ENCODE data around the gene ANGPTL3. TPM values are rescaled to one million over a fixed set of nuclear protein-coding genes. Genes with fewer than 3 reads are reported as not detected.

ANGPTL3 gene
- total and polyA plus RNA-seq, 2 of the 8 experiments (the other 6 are each of a cell fraction or from before 2014, with no cell fraction given), result not detected

- no peaks in the 10 kb centered on the region for H3K4me1 ChIP-seq (replicated peaks in 1 of 4; ENCODE audit: control insufficient read depth in 3 of 4, insufficient read depth in 4 of 4, low read length in 3 of 4)
- H3K79me1 ChIP-seq (ENCODE audit: low read depth, low read length), result no peaks in the 10 kb centered on the region
- no peak overlapping the region for H3K18ac ChIP-seq (ENCODE audit: extremely low read depth, low read length)
- H3K23me2 ChIP-seq (ENCODE audit: low read depth, low read length), result no peaks in the 10 kb centered on the region
- H3K14ac ChIP-seq (ENCODE audit: insufficient read length), result no peak overlapping the region
- H2AFZ ChIP-seq (ENCODE audit: low read length), result no peak overlapping the region
- FAIRE-seq, result no peak
- H3K36me3 ChIP-seq (ENCODE audit: control insufficient read depth in 2 of 4, insufficient read depth in 4 of 4, low read length in 3 of 4), result peaks cover 0 to 5% (median 0%) of the 10 kb centered on the region in 4 experiments; a peak in 1 of 8 replicates
- H3K4me3 ChIP-seq (ENCODE audit: extremely low read depth in 1 of 4, insufficient read depth in 2 of 4, low read depth in 3 of 4, low read length in 4 of 4), result no peak overlapping the region
- no peak overlapping the region for H2BK12ac ChIP-seq (ENCODE audit: low read depth, low read length)
- ChIA-PET POLR2A (ENCODE audit: partially characterized antibody) (no interaction called here), CTCF (ENCODE audit: partially characterized antibody) (no interaction called here)
- no peak overlapping the region for H2BK15ac ChIP-seq (ENCODE audit: low read length)
- H2BK20ac ChIP-seq (ENCODE audit: low read length), result no peak overlapping the region
- no peak overlapping the region for H3K56ac ChIP-seq (replicated peaks; ENCODE audit: insufficient read length, low read depth, low read length)
- H3K27ac ChIP-seq (ENCODE audit: low read depth, low read length), result no peak overlapping the region
- H4K20me1 ChIP-seq (replicated peaks in 1 of 2; ENCODE audit: control insufficient read depth in 1 of 2, insufficient read depth in 2 of 2, low read length in 2 of 2), result no peaks in the 10 kb centered on the region
- TF ChIP-seq CTBP2 (IDR thresholded peaks at IDR 0.05; ENCODE audit: borderline replicate concordance, insufficient read depth, insufficient read length, low read length), result no peak
- TF ChIP-seq SAP30 (IDR thresholded peaks at IDR 0.05; ENCODE audit: insufficient read depth, insufficient replicate concordance, low read length), result no peak
- no peak for TF ChIP-seq TCF12 (IDR thresholded peaks at IDR 0.05; ENCODE audit: low read depth, low read length)
- no peaks in the 10 kb centered on the region for H3K79me2 ChIP-seq (ENCODE audit: control insufficient read depth in 1 of 2, insufficient read depth in 2 of 2, low read length in 2 of 2)
- H4K91ac ChIP-seq (replicated peaks; ENCODE audit: insufficient read length, low read length), result no peak overlapping the region
- H3K9ac ChIP-seq (replicated peaks in 1 of 4; ENCODE audit: extremely low read depth in 1 of 4, low read depth in 3 of 4, low read length in 3 of 4), result no peak overlapping the region
- H2BK120ac ChIP-seq (replicated peaks; ENCODE audit: low read depth, low read length), result no peak overlapping the region
- H2BK5ac ChIP-seq (ENCODE audit: low read depth, low read length), result no peak overlapping the region
- no peak overlapping the region for H2AK5ac ChIP-seq (ENCODE audit: low read depth, low read length)
- H3K4ac ChIP-seq (replicated peaks; ENCODE audit: insufficient read length, low read depth, low read length), result no peak overlapping the region
- no peak overlapping the region for H4K5ac ChIP-seq (ENCODE audit: insufficient read length, low read depth, low read length)
- no peak overlapping the region for H3K4me2 ChIP-seq (ENCODE audit: insufficient read depth in 1 of 2, low read depth in 2 of 2, low read length in 2 of 2)
- no peaks in the 10 kb centered on the region for H3K9me3 ChIP-seq (ENCODE audit: insufficient read depth in 2 of 2, low read depth in 1 of 2, low read length in 1 of 2)
- no peaks in the 10 kb centered on the region for H3K27me3 ChIP-seq (replicated peaks in 1 of 4; ENCODE audit: control insufficient read depth in 3 of 4, extremely low read depth in 1 of 4, insufficient read depth in 3 of 4, low read length in 3 of 4)
- no peak overlapping the region for H3K23ac ChIP-seq (ENCODE audit: insufficient read length)
- DNase-seq (ENCODE audit: low read depth in 1 of 2, low spot score in 2 of 2), result no peak
- H4K8ac ChIP-seq (ENCODE audit: extremely low read depth, insufficient read depth, low read length), result no peak overlapping the region
These were observed 24.8 kb upstream of the ANGPTL3 start for GRCh38 chr1:62572476-62572875.

All from H1 (cell line).